ENCODE results near the gene AGAP5.
A peak's percentile ranks its signal among the peaks of the same experiment; 100 is the strongest.

The AGAP5 gene

DNA sequence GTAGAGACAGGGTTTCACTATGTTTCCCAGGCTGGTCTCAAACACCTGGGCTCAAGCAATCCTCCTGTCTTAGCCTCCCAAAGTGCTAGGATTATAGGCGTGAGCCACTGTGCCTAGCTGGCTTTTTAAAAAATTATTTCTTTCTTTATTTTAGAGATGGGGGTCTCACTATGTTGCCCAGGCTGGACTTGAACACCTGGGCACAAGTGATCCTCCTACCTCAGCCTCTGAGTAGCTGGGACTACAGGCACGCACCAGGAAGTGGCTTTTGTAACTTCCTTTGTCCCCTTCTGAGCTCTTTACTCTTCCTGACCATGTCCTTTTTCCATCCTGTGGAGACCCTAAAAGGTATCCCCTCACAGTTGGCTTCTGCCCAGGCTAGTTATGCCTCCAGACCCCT is 54.5 kb downstream of the AGAP5 start:
- Histone ChIP-seq H3K4me3 (ENCODE audit: low read length in 2 of 2) (no peak overlapping the region), H3K27me3 (ENCODE audit: control insufficient read depth in 1 of 2, insufficient read depth in 2 of 2, low read length in 2 of 2) (peaks cover 0 to 2% of the 10 kb centered on the region in 2 donors)

GRCh38 chr10:73641328-73642060 is 56.4 kb downstream of the AGAP5 start, which contains the start of gene MYOZ1:
MYOZ1 (minus strand) TSS chr10:73641474; CDS start chr10:73640017, 1,457 bp downstream.
- H3K27me3 ChIP-seq (ENCODE audit: control insufficient read depth in 1 of 2, insufficient read depth in 2 of 2, low read length in 2 of 2) = peaks cover 0 to 2% of the 10 kb centered on the region in 2 donors
- H3K36me3 ChIP-seq (ENCODE audit: control insufficient read depth in 2 of 2, insufficient read depth in 2 of 2, low read length in 2 of 2) = no peaks in the 10 kb centered on the region
- no peak within 1 kb of the TSS for H3K9ac ChIP-seq (ENCODE audit: low read length in 2 of 2)
- no peak within 1 kb of the TSS for H3K4me3 ChIP-seq (ENCODE audit: low read length in 2 of 2)
- no peaks in the 10 kb centered on the region for H3K4me1 ChIP-seq (ENCODE audit: control insufficient read depth, insufficient read depth, low read length)
- H3K27ac ChIP-seq (ENCODE audit: low read length) = no peak within 1 kb of the TSS
- no peaks in the 10 kb centered on the region for H3K9me3 ChIP-seq (ENCODE audit: control insufficient read depth in 2 of 2, low read length in 2 of 2)

More for the DNA sequence above, 54.5 kb downstream of the AGAP5 start:
- H3K4me1 ChIP-seq (ENCODE audit: control insufficient read depth, insufficient read depth, low read length) = peaks cover 14% of the 10 kb centered on the region
- H3K9ac ChIP-seq (ENCODE audit: low read length in 2 of 2) = no peak overlapping the region
- H3K27ac ChIP-seq (ENCODE audit: low read length) = no peak overlapping the region
- H3K36me3 ChIP-seq (ENCODE audit: control insufficient read depth in 2 of 2, insufficient read depth in 2 of 2, low read length in 2 of 2) = no peaks in the 10 kb centered on the region
- no peaks in the 10 kb centered on the region for H3K9me3 ChIP-seq (ENCODE audit: control insufficient read depth in 2 of 2, low read length in 2 of 2)

GRCh38 chr10:73639286-73639685 is 58.6 kb downstream of the AGAP5 start:
- no peak overlapping the region for H3K27ac ChIP-seq (ENCODE audit: low read length)
- H3K4me3 ChIP-seq (ENCODE audit: low read length in 2 of 2) = no peak overlapping the region
- peaks cover 0 to 2% of the 10 kb centered on the region in 2 donors for H3K27me3 ChIP-seq (ENCODE audit: control insufficient read depth in 1 of 2, insufficient read depth in 2 of 2, low read length in 2 of 2)
- H3K36me3 ChIP-seq (ENCODE audit: control insufficient read depth in 2 of 2, insufficient read depth in 2 of 2, low read length in 2 of 2) = no peaks in the 10 kb centered on the region
- H3K9me3 ChIP-seq (ENCODE audit: control insufficient read depth in 2 of 2, low read length in 2 of 2) = no peaks in the 10 kb centered on the region
- H3K4me1 ChIP-seq (ENCODE audit: control insufficient read depth, insufficient read depth, low read length) = no peaks in the 10 kb centered on the region
- no peak overlapping the region for H3K9ac ChIP-seq (ENCODE audit: low read length in 2 of 2)

DNA sequence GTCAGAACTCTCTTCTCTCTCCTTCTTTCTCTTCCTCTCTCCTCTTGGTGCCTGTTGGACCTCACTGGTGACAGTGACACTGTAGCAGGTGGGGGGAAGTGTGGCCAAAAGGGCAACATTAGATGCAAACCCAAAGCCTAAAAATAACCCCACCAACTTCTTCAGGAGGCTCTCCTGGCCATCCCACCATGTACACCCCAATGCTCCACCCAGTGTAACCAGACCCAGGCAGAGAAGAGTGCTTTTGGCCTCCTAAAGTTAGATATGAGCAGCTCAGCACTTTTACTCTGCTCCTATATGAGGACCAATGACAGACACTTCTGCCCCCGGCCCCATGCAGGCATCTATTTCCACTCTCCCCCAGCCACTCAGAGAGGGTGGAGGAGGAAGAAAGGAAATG is 62.1 kb downstream of the AGAP5 start:
- H3K4me3 ChIP-seq (ENCODE audit: low read length in 2 of 2) = no peak overlapping the region
- H3K9ac ChIP-seq (ENCODE audit: low read length in 2 of 2) = no peak overlapping the region
- H3K27me3 ChIP-seq (ENCODE audit: control insufficient read depth in 1 of 2, insufficient read depth in 2 of 2, low read length in 2 of 2) = peaks cover 0 to 2% of the 10 kb centered on the region in 2 donors
- no peaks in the 10 kb centered on the region for H3K4me1 ChIP-seq (ENCODE audit: control insufficient read depth, insufficient read depth, low read length)
- H3K9me3 ChIP-seq (ENCODE audit: control insufficient read depth in 2 of 2, low read length in 2 of 2) = no peaks in the 10 kb centered on the region
- H3K27ac ChIP-seq (ENCODE audit: low read length) = no peak overlapping the region
- no peaks in the 10 kb centered on the region for H3K36me3 ChIP-seq (ENCODE audit: control insufficient read depth in 2 of 2, insufficient read depth in 2 of 2, low read length in 2 of 2)

DNA sequence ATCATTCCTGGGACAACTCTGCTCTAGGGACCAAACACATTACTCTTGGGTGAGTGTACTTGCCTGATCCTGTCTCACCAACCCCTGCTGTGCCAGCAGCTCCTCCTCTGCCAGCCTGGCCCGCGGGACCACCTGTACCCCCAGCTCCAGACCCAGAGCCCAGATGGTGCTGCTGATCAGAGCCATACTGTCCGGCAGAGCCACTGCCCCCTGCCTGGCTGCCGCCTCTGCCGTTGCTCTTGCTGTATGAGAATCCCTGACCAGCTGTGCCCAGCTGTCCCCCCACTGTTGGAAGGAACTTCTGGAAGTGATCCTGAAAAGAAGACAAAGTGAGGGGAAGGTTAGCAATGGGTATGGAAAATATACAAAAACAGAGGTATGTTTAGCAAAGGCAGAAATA is 63.5 kb downstream of the AGAP5 start:
- H3K9ac ChIP-seq (ENCODE audit: low read length in 2 of 2) = no peak overlapping the region
- H3K27ac ChIP-seq (ENCODE audit: low read length) = no peak overlapping the region
- H3K9me3 ChIP-seq (ENCODE audit: control insufficient read depth in 2 of 2, low read length in 2 of 2) = no peaks in the 10 kb centered on the region
- H3K4me1 ChIP-seq (ENCODE audit: control insufficient read depth, insufficient read depth, low read length) = no peaks in the 10 kb centered on the region
- H3K4me3 ChIP-seq (ENCODE audit: low read length in 2 of 2) = no peak overlapping the region
- no peaks in the 10 kb centered on the region for H3K36me3 ChIP-seq (ENCODE audit: control insufficient read depth in 2 of 2, insufficient read depth in 2 of 2, low read length in 2 of 2)
- H3K27me3 ChIP-seq (ENCODE audit: control insufficient read depth in 1 of 2, insufficient read depth in 2 of 2, low read length in 2 of 2) = no peaks in the 10 kb centered on the region

DNA sequence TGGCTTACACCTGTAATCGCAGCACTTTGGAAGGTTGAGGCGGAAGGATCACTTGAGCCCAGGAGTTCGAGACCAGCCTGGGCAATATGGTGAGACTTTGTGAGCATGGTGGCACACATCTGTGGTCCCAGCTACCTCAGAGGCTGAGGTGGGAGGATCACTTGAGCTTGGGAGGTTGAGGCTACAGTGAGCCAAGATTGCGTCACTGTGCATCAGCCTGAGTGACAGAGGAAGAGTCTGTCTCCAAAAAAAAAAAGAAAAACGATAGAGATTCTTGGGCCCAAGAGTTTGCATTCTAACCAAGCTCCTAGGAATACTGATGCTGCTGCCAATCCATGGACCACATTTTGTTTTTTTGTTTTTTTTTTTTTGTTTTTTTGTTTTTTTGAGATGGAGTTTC is 68.7 kb downstream of the AGAP5 start:
- Histone ChIP-seq H3K9me3 (ENCODE audit: control insufficient read depth in 2 of 2, low read length in 2 of 2) (no peaks in the 10 kb centered on the region), H3K36me3 (ENCODE audit: control insufficient read depth in 2 of 2, insufficient read depth in 2 of 2, low read length in 2 of 2) (no peaks in the 10 kb centered on the region), H3K27me3 (ENCODE audit: control insufficient read depth in 1 of 2, insufficient read depth in 2 of 2, low read length in 2 of 2) (no peaks in the 10 kb centered on the region), H3K4me3 (ENCODE audit: low read length in 2 of 2) (no peak overlapping the region), H3K9ac (ENCODE audit: low read length in 2 of 2) (no peak overlapping the region), H3K27ac (ENCODE audit: low read length) (no peak overlapping the region), H3K4me1 (ENCODE audit: control insufficient read depth, insufficient read depth, low read length) (peaks cover 5% of the 10 kb centered on the region)

DNA sequence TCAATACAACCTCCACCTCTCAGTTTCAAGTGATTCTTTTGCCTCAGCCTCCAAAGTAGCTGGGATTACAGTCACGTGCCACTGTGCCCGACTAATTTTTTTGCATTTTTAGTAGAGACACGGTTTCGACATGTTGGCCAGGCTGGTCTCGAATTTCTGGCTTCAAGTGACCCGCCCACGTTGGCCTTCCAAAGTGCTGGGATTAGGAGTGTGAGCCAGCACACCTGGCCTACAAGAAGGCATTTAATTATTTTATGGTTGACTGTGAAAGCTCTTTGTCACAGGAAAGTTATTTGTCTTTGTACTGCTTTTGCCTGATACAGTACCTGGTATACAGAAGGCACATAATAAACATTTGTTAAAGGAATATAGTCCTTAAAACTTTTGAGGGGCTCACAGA is 69.5 kb downstream of the AGAP5 start:
- Histone ChIP-seq H3K36me3 (ENCODE audit: control insufficient read depth in 2 of 2, insufficient read depth in 2 of 2, low read length in 2 of 2) (no peaks in the 10 kb centered on the region), H3K4me3 (ENCODE audit: low read length in 2 of 2) (no peak overlapping the region)

GRCh38 chr10:73627300-73627699 is 70.6 kb downstream of the AGAP5 start:
- no peaks in the 10 kb centered on the region for H3K36me3 ChIP-seq (ENCODE audit: control insufficient read depth in 2 of 2, insufficient read depth in 2 of 2, low read length in 2 of 2)
- no peaks in the 10 kb centered on the region for H3K27me3 ChIP-seq (ENCODE audit: control insufficient read depth in 1 of 2, insufficient read depth in 2 of 2, low read length in 2 of 2)
- no peak overlapping the region for H3K9ac ChIP-seq (ENCODE audit: low read length in 2 of 2)
- H3K9me3 ChIP-seq (ENCODE audit: control insufficient read depth in 2 of 2, low read length in 2 of 2) = no peaks in the 10 kb centered on the region
- peaks cover 5% of the 10 kb centered on the region for H3K4me1 ChIP-seq (ENCODE audit: control insufficient read depth, insufficient read depth, low read length)
- no peak overlapping the region for H3K4me3 ChIP-seq (ENCODE audit: low read length in 2 of 2)
- no peak overlapping the region for H3K27ac ChIP-seq (ENCODE audit: low read length)

More for the DNA sequence above, 69.5 kb downstream of the AGAP5 start:
- H3K9ac ChIP-seq (ENCODE audit: low read length in 2 of 2) = no peak overlapping the region
- H3K9me3 ChIP-seq (ENCODE audit: control insufficient read depth in 2 of 2, low read length in 2 of 2) = no peaks in the 10 kb centered on the region
- H3K27me3 ChIP-seq (ENCODE audit: control insufficient read depth in 1 of 2, insufficient read depth in 2 of 2, low read length in 2 of 2) = no peaks in the 10 kb centered on the region
- H3K4me1 ChIP-seq (ENCODE audit: control insufficient read depth, insufficient read depth, low read length) = peaks cover 5% of the 10 kb centered on the region
- no peak overlapping the region for H3K27ac ChIP-seq (ENCODE audit: low read length)

DNA sequence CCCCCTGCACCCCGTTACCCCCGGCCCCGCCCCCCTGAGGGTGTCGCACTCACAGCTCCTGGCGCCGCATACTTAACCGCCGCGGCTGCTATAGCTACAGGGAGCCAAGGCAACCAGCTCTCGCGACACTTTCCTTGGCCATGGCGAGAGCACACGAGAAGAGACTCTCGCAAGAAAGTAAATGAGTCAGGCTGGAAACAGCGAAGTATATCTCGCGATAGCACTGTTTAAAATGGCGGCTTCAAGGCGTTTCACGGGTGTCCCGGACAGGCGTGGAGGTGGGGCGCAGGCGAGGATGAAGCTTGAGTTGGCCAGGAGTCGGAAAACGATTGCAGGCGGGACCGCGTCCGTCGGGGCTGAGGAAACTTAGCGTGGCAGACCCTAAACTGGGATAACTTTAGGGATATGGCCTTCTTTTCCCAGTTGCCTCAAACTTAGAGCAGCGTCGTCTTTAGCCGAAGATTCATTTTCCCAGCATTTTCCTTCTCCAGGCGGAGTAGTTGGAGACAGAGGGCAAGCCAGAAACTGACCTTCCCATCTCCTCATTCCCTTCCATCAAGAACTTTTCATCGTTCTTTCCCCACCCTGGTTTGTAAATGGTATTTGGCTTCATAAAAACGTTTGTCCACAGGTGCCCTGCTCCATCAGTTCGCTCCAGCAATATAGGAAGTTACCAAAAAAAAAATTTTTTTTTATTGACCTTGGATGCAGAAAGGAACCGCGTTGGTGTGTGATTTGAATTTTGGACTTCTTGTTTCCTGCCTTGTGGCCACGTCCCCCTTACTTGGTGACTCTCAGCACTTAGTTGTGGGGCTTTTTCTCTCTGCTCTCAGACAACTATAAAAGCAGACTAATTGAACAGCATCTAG is 71.8 kb downstream of the AGAP5 start:
- peak overlapping the region; percentile 98 for H3K9ac ChIP-seq (ENCODE audit: low read length in 2 of 2)
- H3K36me3 ChIP-seq (ENCODE audit: control insufficient read depth in 2 of 2, insufficient read depth in 2 of 2, low read length in 2 of 2) = no peaks in the 10 kb centered on the region
- H3K27ac ChIP-seq (ENCODE audit: low read length) = peak overlapping the region; percentile 88
- no peaks in the 10 kb centered on the region for H3K9me3 ChIP-seq (ENCODE audit: control insufficient read depth in 2 of 2, low read length in 2 of 2)
- peak overlapping the region; percentile 92 to 98 for H3K4me3 ChIP-seq (ENCODE audit: low read length in 2 of 2)
- peaks cover 5% of the 10 kb centered on the region for H3K4me1 ChIP-seq (ENCODE audit: control insufficient read depth, insufficient read depth, low read length)
- H3K27me3 ChIP-seq (ENCODE audit: control insufficient read depth in 1 of 2, insufficient read depth in 2 of 2, low read length in 2 of 2) = no peaks in the 10 kb centered on the region

DNA sequence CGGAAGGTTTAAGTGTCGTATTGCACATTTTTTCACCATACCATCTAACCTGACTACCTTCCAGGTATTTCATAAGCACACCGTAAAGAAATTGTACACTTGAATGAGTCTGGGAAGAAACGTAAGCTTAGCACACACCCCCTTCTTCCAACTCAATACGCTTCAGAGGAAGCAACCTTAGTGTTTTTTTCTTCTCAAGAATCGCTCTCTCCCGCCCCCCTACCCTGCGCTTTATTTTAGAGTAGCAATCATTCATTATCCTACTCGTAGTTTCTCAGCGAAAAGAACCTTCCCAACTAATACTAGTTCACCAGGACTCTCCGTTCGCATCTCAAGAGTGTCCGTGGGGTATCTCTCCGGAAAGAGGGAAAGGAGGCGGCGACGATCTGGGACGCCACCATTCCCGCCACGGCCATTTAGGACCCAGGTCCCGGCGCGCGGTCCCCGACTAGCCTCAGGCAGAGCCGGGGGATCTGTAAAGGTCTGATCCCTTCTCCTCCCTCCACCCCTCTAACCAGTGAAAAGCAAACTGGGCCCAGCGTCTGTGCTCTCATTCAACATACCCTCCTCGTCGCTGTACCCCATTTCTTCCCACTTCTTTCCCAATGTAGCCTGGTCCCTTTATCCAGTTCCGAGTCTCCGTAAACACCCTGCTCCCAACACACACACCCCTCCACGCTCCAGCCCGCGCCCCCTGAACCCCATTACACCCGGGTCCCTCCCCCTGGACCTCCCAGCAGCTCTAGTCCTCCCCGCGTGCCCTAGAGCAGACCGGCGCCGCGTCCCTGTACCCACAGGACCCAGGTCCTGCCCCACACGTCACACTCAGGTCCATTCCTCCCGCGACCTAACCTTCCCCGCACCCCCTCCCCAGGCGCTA is 72.7 kb downstream of the AGAP5 start:
- Histone ChIP-seq H3K4me1 (ENCODE audit: control insufficient read depth, insufficient read depth, low read length) (peaks cover 5% of the 10 kb centered on the region), H3K9me3 (ENCODE audit: control insufficient read depth in 2 of 2, low read length in 2 of 2) (no peaks in the 10 kb centered on the region), H3K9ac (ENCODE audit: low read length in 2 of 2) (peak overlapping the region; percentile 85 to 90), H3K27me3 (ENCODE audit: control insufficient read depth in 1 of 2, insufficient read depth in 2 of 2, low read length in 2 of 2) (no peaks in the 10 kb centered on the region), H3K27ac (ENCODE audit: low read length) (peak overlapping the region; percentile 55), H3K36me3 (ENCODE audit: control insufficient read depth in 2 of 2, insufficient read depth in 2 of 2, low read length in 2 of 2) (no peaks in the 10 kb centered on the region), H3K4me3 (ENCODE audit: low read length in 2 of 2) (peak overlapping the region; percentile 92 to 98)

Data from stomach smooth muscle (tissue), 2 donors.